Measurements from ENCODE around the gene PRKCH.
A peak's percentile ranks its signal among the peaks of the same experiment; 100 is the strongest.

The PRKCH gene

GRCh38 chr14:61321385-61322010 is at the start of gene PRKCH:
Gene PRKCH (plus strand): TSS chr14:61321579. CDS start chr14:61322102, 523 bp downstream.
- DNase-seq, result peak; percentile 76

- no peak for DNase-seq
These were observed 44.1 kb upstream of the PRKCH start for GRCh38 chr14:61277232-61277631.

- DNase-seq, result no peak
These were observed 43.6 kb upstream of the PRKCH start for GRCh38 chr14:61277784-61278183.

- DNase-seq, result no peak
These were observed 42.3 kb upstream of the PRKCH start for GRCh38 chr14:61279082-61279481.

GRCh38 chr14:61280092-61280525 is 41.3 kb upstream of the PRKCH start:
- DNase-seq, result no peak

- peak; percentile 65 for DNase-seq
These were observed 40.7 kb upstream of the PRKCH start for GRCh38 chr14:61280526-61281185.

- no peak for DNase-seq
These were observed 40.0 kb upstream of the PRKCH start, which contains the start of gene TMEM30B for GRCh38 chr14:61281186-61281947. Gene TMEM30B (minus strand): TSS chr14:61281338. CDS start chr14:61281147, 191 bp downstream.

GRCh38 chr14:61281948-61282275 is 39.5 kb upstream of the PRKCH start:
- DNase-seq, result no peak

- no peak for DNase-seq
These were observed 38.6 kb upstream of the PRKCH start for GRCh38 chr14:61282746-61283145.

GRCh38 chr14:61284001-61284400 is 37.4 kb upstream of the PRKCH start:
- DNase-seq, result no peak

- DNase-seq, result no peak
These were observed 36.0 kb upstream of the PRKCH start for GRCh38 chr14:61285364-61285763.

- DNase-seq, result no peak
These were observed 34.2 kb upstream of the PRKCH start for GRCh38 chr14:61287196-61287595.

- no peak for DNase-seq
These were observed 33.2 kb upstream of the PRKCH start for GRCh38 chr14:61288228-61288627.

- no peak for DNase-seq
These were observed 32.7 kb upstream of the PRKCH start for GRCh38 chr14:61288720-61289119.

- DNase-seq, result no peak
These were observed 30.7 kb upstream of the PRKCH start for GRCh38 chr14:61290701-61291100.

GRCh38 chr14:61296151-61296550 is 25.2 kb upstream of the PRKCH start:
- DNase-seq, result no peak

GRCh38 chr14:61296719-61297502 is 24.5 kb upstream of the PRKCH start:
- peak; percentile 65 for DNase-seq

- no peak for DNase-seq
These were observed 23.8 kb upstream of the PRKCH start for GRCh38 chr14:61297581-61297980.

- DNase-seq, result no peak
These were observed 22.6 kb upstream of the PRKCH start for GRCh38 chr14:61298824-61299223.

- DNase-seq, result no peak
These were observed 21.2 kb upstream of the PRKCH start for GRCh38 chr14:61300209-61300608.

- DNase-seq, result no peak
These were observed 20.6 kb upstream of the PRKCH start for GRCh38 chr14:61300754-61301153.

- DNase-seq, result no peak
These were observed 16.7 kb upstream of the PRKCH start for GRCh38 chr14:61304688-61305087.

GRCh38 chr14:61308198-61308597 is 13.2 kb upstream of the PRKCH start:
- DNase-seq, result no peak
